Measurements from ENCODE around the gene SYNGR4.
"Not testable (repeated sequence)": the region's sequence is repeated elsewhere in the genome, so short reads cannot be mapped to it uniquely, and the experiment has no call there.

SYNGR4 gene

DNA sequence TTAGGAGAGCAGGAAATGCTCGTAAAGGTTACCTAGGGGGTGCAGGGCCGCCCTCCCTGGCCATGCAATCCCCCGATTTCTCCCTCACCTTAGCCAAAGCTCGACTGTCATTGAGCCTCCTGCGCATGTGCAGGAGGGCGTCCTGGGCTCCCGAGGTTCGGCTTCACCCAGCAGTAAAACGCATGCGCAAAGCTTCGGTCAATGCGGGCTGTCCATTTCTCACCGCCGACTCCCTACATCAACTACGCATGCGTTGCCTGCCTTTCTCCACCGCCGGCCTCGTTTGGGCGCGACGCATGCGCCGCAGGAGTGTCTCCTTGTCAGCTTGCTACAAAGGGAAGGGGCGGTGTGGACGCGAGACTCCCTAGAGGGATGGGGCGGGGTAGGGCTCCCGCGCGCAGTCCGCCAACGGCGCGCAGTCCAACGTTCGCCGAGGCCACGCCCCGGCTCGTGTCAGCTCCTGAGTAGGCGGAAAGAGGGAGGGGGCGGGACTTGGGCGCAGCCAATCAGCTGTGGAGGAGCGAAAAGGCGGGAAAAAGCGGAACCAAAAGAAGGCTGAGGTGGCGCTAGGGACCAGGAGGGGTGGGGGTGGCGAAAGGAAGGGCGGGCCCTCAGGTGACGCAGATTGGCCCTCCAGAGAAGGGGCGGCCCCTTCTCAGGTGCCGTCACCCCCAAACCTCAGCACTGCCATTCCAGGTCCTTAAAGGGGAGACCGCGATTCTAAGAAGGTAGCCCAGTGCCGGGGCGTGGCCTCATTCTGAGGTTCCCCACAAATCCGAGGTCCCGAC is at the start of gene SYNGR4, which contains the start of gene TMEM143:
TSS of gene SYNGR4 (plus strand) at position 558 of the 788 bp plus-strand sequence. CDS start 1,476 bp downstream, outside the sequence.
TSS of gene TMEM143 (minus strand) at position 131 of the 788 bp plus-strand sequence. CDS start at position 111, 20 bp downstream.
- DNase-seq, result peak; percentile 100

DNA sequence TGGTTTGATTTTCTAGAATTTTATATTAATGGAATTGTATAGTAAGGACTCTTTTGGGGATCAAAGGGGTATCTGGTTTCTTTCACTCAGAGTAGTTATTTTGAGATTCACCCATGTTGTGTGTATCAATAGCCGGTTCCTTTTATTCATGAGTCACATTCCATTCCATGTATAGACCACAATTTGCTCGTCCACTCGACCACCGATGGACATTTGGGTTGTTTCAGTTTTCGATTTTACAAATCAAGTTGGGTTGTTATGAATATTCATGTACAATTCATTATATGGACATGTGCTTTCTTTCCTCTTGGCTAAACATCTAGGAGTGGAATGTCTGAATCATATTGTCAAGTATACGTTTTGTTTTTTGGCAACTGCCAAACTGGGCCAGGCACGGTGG is 48.5 kb upstream of the SYNGR4 start:
- DNase-seq, result no peak

DNA sequence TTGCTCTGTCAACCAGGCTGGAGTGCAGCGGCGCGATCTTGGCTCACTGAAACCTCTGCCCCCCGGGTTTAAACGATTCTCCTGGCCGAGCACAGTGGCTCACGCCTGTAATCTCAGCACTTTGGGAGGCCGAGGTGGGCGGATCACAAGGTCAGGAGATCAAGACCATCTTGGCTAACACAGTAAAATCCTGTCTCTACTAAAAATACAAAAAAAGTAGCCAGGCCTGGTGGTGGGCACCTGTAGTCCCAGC is 46.5 kb upstream of the SYNGR4 start:
- DNase-seq, result not testable (repeated sequence)

DNA sequence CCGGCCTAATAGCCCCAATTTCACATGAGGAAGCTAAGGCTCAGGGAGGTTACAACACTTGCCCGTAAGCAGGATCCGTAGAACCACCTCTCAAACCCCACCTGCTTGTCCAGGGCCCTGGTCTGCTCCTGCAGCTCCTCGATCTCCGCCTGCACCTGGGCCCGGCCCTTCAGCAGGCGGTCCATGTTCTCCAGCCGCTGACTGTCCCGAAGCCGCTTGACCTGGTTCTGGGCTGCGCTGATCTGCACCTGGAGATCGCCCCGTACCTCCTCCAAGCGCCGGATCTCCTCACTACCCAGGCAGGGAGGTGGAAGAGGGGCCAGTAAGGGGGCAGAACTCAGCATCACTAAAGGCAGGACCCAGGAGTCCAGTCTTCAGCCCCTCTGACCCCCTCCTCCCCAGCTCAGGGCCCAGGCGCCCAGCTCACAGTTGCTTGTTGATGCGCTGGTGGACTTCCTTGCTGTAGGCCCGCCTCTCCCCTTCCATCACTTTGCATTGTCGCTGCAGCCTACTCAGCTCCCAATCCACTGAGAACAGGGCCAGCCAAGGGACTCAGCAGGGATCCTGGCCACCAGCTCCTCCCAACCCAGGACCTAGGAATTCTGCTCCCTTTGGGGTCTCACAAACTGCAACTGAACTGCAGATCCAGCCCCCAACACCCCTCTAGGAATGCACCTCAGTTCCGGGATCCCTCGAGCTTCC is 45.7 kb upstream of the SYNGR4 start:
- no peak for DNase-seq

GRCh38 chr19:48319647-48320541 is 44.3 kb upstream of the SYNGR4 start:
- DNase-seq, result peak; percentile 87

DNA sequence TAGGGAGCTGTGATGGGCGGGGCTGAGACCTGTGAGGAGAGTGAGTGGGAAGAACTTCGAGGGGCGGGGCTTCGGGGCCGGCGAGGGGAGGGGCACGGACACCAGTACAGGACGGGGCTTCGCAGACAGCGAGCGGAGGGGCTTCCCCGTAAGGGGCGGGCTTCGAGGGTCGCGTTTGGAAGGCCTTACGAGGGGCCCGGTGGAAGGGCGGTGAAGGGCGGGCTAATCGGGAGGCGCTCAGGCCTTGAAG is 42.9 kb upstream of the SYNGR4 start:
- peak; percentile 97 for DNase-seq

DNA sequence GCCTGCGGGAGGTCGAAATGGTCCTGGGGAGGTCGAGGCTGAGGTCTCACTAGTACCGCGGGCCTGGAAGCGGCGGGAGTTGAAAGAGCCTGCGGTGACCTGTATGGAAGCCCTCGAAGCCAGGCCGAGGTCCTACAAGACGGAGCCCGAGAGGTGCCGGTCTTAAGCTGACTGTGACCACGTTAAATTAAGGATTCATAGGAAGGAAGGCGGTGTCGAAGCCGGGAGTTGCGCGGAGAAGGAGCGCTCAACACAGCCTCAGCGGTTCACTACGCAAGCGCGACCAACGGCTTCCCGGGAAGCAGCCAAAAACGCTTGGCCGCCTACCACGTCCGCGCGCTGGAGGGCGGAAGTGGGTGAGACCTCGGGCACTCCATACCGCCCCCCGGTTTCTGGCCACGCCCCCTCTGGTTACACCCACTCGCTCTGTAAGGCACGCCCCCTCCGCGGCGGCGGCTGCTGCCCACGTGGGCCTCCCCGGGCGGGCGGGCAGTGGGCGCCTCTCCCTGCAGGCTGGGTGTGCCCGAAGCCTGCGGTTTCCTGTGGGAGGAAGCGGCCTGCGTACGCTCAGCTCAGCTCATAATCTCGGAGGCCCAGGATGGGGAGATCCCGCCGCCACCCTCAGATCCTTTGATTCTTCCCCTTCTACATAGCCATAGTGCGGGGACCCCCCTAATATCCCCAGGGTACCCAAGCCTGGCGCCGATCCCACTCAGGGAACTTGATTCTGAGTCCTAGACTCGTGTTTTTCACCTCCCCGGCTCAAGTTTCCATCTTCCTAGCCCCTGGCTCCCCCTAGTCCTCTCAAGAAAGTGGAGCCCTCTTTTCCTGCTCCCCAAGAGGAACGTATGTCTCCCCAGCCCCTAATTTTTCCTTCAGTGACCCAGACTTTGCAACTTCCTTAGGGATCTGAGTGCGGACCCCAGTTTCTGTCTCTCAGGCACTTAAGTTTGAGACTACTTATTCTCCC is 42.3 kb upstream of the SYNGR4 start:
- peak; percentile 99 for DNase-seq

GRCh38 chr19:48325265-48325910 is 38.8 kb upstream of the SYNGR4 start, which contains the start of gene EMP3:
TSS of gene EMP3 (plus strand) at chr19:48325552. CDS start at chr19:48326845, 1,293 bp downstream.
- peak; percentile 95 for DNase-seq

DNA sequence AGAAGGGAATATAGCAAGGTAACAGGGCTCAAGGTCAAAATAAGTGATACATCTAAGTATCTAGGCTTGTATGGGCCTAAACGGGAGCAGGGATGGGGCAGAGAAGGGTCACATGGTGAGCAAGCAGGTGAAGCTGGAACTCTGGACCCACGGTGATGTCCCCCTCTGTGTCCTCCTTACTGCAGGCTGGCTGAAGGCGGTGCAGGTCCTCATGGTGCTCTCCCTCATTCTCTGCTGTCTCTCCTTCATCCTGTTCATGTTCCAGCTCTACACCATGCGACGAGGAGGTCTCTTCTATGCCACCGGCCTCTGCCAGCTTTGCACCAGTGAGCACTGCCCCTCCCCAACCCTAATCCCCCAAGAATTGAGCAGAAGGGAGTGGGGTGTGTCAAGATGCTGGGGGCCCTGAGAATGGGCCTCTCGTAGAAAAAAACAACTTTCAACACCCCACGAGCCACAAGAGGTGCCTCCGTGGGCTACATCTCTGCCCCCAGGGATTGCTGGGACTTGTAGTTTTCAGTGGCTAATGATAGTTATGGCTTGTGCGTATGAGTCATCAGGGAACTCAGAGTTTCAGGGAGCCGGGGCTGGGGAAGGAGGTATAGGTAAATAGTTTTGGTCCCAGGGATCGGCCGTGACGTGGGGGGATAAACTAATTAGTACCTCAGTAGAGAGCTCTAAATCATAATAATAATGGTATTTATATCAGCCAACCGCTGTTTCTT is 34.8 kb upstream of the SYNGR4 start:
- no peak for DNase-seq

DNA sequence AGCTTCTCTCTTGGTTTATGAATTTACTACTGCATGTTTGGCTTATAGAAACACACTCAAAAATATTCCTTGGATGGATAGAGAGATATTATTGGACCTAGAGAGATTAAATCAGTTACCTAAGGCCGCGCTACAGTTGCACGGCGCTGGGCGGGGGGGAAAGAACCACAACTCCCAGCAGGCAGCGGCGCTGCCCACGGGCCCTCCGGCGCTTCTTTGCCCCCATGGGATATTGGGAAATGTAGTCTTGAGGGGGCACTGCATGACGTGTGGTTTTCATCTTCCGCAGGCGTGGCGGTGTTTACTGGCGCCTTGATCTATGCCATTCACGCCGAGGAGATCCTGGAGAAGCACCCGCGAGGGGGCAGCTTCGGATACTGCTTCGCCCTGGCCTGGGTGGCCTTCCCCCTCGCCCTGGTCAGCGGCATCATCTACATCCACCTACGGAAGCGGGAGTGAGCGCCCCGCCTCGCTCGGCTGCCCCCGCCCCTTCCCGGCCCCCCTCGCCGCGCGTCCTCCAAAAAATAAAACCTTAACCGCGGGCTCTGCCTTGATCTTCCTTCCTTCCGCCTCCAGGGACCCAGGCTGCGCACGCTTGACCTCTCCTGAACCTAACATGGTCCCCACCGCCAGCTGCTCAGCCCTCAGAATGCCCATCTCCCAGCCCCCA is 34.0 kb upstream of the SYNGR4 start:
- DNase-seq, result peak; percentile 82

DNA sequence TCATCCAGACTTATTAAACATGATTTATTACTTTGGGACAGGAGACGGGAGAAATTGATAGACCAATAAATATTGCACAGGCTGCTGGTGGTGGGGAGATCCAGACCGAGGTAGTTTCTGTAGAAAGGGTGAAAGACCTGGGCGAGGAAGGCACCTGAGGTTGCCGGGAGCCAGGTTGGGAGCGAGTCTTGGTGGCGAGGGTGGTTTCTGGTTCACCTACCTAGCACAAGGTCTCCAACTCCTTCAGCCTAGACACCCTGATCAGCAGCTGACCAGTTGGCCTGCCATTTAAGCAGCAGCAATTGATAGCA is 31.9 kb upstream of the SYNGR4 start:
- no peak for DNase-seq

DNA sequence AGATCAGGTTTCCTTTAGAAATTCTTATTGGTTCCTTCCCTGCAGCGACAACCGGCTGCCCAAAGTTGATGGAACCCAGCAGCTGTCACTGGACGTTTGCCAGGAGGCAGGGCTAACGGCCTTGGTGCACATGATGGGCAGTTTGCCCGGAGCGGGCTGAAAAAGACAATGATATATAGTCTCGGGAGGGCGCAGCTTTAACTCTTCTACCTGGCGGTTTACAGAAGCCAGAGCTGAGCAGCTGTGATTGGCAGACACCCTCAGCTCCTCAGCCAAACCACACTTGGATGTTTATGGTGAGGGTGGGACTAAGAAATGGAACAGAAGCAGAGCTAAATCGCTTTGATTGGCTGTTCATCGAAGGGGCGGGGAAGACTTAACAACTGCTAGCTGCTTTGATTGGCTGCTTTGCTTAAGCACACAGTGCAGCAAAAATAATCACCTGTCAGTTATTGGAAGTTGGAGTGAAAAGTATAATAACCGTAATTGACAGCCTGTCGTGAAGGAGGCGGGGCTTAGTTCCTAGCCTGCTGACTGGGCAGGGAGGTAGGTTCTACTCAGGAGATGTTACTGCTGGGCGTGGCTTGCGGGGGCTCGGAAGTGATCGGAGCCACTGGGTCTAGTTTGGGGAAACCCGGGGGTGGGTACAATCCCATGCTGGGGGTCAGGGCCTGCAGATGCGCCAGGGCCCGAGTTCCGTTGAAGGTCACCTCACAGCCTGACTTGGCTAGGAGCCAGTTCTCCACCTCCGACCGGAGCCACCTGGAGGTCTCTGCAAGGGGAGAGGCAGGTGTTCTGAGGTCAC is 31.3 kb upstream of the SYNGR4 start:
- peak; percentile 95 for DNase-seq

- DNase-seq, result peak; percentile 93
These were observed 30.4 kb upstream of the SYNGR4 start for GRCh38 chr19:48333467-48334384.

GRCh38 chr19:48338253-48338755 is 25.9 kb upstream of the SYNGR4 start:
- no peak for DNase-seq

GRCh38 chr19:48338802-48339503 is 25.2 kb upstream of the SYNGR4 start:
- DNase-seq, result no peak

DNA sequence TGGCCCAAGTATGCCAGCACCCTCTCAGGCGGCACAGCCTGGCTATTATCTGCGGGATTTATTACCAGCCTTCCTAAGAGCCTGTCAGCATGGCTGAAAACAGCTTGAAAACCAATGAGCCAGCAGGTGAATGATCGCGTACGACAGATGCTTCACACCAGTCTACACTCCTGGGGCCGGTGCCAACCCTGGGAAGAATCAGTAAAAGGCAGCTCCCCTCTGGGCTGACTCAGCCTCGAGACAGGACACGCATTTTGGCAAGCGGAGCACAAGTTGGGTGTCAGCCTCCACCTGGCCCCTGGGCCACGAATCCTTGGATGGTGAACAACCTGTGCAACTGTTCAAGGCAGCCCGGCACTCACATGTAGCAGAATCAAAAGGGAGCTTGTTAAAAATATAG is 23.2 kb upstream of the SYNGR4 start:
- DNase-seq, result no peak

DNA sequence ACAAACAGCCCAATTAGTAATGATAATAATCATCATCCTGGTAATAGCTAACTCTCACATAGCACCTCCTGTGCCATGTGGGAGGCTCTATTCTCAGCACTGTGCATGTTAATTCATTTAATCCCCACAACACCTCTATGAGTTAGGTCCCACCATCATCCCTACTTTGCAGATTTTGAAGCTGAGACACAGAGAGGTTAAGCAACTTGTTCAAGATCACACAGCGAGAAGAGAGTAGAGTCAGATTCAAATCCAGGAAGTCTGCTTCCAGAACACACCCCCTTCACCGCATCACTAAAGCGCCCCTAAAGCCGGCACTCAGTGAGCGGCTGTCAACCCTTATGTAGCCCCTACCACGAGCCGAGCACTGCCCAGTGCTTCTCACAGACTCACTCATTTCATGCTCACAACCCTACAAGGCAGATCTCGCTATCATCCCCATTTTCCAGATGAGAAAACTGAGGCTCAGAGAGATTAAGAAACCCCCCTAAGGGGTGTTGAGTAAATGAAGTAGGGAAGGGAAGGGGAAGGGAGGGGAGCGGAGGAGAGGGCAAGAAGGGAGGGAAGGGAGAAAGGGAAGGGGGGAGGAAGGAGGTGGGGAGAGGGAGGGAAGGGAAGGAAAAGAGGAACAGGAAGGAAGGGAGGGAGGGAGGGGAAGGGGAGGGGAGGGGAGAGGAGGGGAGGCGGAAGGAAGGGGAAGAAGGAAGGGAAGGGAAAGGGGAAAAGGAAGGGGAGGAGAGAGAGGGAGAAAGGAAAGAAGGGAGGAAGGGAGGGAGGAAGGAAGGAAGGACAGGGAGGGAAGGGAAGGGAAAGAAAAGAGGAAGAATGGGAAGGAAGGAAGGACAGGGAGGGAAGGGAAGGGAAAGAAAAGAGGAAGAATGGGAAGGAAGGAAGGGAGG is 22.4 kb upstream of the SYNGR4 start:
- DNase-seq, result no peak

Measured in femur (tissue), 1 donor.